LHCN-M2 (cell line): ENCODE measurements around the gene NOTCH2NLA. TPM values are rescaled to one million over a fixed set of nuclear protein-coding genes. Genes with fewer than 3 reads are reported as not detected.
A peak's percentile ranks its signal among the peaks of the same experiment; 100 is the strongest.
"Not testable (repeated sequence)": the region's sequence is repeated elsewhere in the genome, so short reads cannot be mapped to it uniquely, and the experiment has no call there.

Experiments used
- DNase-seq: peaks from one replicate; pipeline ENCODE4 v3.0.0-alpha.2; 2012; ENCODE audit warnings: low read depth
- polyA plus RNA-seq: library from polyadenylated mRNA; unstranded; fragments of >200 nt; gene quantifications from one replicate; pipeline ENCODE4 v1.2.1, GENCODE V29; 2012; ENCODE audit warnings: missing spikeins
- total RNA-seq: library from RNA; depleted of rRNA; stranded (reverse); fragments of >200 nt; gene quantifications from 2 replicates; pipeline ENCODE4 v1.2.3, GENCODE V29; 2014; rRNA removed

NOTCH2NLA gene
- 70.1 and 76.4 TPM in 2 replicates for total RNA-seq
- polyA plus RNA-seq, result 21.8 TPM

DNA sequence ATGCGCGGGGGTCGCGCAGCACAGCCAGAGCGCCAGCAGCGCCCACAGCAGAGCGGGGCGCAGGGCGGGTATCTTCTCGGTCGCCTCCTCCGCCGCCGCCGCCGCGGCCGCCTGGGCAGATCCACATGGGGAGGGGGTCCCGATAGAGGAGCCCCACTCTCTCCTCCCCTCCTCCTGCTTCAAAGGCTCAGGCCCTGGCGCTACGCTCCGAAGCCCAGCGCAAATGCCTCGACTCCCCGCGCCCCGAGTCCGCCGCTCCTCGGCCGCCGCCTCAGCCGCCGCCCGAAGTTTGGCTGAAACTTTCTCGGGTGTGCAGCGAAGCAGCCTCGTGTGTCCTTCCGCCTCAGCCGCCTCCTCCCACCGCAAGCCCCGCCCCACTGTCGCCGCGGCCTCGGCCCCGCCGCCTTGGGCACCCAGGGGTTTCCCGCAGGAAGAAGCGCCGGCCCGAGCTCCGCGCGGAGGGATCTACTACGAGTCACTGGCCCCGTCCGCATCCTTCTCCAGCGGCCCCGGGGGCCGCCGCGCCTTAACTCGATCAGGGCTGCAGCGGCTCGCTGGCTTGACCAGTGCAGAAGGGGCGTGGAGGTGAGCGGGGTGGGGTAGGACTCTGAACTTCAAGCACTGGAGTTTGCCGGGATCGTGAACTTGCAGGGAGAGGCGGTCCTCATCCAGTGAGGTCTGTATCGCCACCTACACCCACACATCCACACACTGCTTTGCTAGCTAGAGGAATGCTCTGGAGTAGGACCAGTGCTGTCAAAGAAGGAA is at the start of gene NOTCH2NLA:
Gene NOTCH2NLA (minus strand): TSS at position 312 of the 768 bp plus-strand sequence. CDS start 39,684 bp downstream, outside the sequence.
- DNase-seq, result peak; percentile 17

DNA sequence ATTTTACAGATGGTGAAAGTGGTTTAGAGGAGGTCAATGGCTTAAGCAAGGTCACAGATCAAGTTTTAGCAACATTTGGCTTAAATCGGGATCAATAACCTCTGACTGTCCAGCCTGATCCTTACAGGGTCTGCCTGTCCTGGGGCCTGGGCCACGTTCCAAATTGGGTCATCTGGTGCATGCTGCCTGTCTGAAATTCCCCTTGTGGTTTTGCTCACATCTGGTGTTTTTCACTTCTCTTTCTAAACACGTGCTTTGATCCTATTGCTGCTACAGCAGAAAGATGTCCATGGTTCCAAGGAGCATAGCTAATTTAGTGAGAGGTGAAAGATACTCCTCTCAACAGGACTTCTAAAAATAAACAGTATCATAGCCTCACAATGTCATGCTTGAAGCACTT is 49.5 kb upstream of the NOTCH2NLA start:
- not testable (repeated sequence) for DNase-seq

- not testable (repeated sequence) for DNase-seq
These were observed 48.3 kb upstream of the NOTCH2NLA start for GRCh38 chr1:146277087-146277486.

DNA sequence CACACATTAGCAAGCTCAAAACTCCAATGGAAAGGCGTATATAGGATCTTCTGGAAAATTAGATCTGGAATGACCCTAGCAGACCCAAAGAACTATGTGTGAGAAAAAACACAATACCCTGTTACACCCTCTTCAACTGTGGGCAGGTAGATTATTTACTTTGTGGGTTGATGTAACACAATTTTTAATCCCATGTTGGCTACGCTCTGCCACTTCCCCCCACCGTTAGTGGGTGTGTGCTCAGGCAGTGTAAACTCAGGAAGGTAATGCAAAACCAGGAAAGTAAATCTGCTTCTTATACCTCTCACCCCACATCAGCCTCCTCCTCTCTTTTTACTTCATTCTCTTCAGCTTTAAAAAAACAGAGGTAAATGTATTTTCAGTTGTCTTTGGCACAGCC is 45.3 kb upstream of the NOTCH2NLA start:
- not testable (repeated sequence) for DNase-seq

DNA sequence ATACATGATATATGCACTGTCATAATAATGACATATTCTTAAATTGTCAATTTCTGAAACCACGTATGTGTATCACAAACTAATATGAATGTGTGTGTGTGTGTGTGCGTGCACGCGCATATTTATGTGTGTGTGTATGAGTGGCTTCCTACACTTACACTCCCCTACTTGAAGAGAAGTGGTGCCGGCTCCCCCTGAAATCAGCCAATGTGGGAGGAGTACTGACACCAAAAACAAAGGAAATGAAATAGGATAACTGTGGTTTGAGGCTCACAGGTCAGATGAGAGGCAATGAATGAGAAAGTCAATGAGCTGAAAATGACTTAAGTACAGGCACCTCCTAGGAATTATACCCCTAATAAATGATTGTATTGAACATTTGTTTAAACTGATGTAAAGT is 44.4 kb upstream of the NOTCH2NLA start:
- not testable (repeated sequence) for DNase-seq

GRCh38 chr1:146272734-146273133 is 43.9 kb upstream of the NOTCH2NLA start:
- not testable (repeated sequence) for DNase-seq

GRCh38 chr1:146271977-146272376 is 43.2 kb upstream of the NOTCH2NLA start:
- DNase-seq, result not testable (repeated sequence)

DNA sequence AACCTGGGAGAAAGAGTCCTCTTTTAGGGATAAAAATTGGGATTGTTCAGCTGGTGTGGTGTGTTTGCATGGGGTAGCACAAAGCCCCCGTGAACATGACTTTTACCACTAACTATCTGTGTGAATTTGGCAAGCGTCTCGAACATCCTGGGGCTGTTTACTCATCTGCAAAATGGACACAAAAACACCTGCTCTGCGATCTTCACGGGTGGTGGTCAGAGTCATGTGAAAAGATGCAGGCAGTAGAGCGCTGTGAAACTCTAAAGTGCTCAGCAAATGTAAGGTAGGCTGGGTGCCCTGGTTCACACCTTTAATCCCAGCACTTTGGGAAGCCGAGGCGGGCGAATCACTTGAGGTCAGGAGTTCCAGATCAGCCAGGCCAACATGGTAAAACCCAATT is 41.3 kb upstream of the NOTCH2NLA start:
- not testable (repeated sequence) for DNase-seq

DNA sequence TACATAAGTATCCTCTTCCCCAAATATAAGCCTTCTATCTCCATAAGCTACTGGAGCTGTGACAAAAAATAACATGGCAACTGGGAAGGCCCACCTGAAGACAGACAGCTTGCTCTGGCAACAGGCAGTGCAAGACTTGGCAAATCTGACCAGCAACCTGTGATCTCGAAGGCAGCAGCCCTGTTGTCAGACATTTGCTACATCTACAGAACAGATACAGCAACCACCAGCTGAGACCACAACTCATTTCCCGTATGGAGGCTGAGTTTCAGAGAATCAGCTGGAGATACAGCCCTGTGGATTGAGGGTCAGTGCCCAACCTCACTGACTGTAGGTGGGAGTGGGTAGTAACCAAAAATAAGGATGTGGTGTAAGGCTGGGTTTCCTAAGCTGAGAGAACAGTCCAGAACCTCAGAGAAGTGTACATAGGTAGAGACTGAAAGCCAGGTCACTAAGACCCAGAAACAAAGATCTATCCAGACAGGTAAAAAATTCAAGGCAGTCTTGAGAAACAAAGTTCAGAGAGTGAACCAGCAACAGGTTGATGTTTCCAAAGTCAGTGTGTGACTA is 37.4 kb upstream of the NOTCH2NLA start:
- not testable (repeated sequence) for DNase-seq

DNA sequence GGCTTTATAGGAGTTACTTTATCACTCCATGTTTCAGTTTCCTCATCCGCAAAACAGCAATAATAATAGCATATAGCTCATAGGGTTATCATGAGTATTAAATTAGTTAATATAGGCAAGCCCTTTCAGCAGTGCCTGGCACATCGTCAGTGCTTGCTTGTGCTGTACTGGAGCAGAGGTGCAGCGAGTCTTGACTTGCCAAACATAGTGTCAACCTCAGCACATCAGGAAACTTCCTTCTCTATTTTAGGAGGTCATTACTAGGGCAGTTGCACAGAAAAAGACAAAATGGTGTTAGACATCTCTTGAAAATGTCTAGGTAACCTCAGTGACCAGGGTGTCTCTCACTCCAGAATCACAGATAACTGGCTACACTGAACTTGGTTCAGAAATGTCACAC is 35.9 kb upstream of the NOTCH2NLA start:
- not testable (repeated sequence) for DNase-seq

DNA sequence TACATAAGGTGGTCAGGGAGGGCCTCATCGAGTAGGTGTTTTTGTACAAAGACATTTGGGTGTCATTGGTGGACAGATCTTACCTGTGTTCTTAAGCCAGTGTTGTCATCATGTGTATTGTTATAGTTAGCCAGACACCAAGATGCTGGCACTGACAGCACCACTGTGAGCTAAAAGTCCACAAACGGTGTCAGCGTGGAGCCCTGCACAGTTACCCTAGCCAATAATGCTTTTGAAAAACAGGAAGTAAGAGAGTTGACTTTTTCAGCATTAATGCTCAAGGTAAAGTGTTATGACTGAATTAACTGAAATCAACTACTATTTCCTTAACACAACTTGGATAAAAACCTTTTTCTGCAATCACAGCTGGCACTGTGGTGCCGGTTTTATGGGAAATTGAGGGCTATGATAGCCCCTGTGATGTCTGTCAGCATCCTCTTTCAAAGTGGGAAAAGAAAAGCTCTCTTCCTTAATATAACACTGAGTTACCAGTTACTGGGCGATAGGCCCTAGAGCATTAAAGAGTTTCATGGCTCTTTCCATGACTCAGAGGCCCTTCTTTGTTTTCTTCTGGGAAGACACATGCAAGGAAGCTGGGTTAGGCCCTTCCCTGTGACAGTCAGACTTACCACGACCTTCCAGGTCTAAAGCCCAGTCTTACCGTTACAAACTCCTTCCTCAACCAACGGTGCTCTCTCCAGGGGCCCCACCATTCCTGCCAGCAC is 31.3 kb upstream of the NOTCH2NLA start:
- DNase-seq, result not testable (repeated sequence)

DNA sequence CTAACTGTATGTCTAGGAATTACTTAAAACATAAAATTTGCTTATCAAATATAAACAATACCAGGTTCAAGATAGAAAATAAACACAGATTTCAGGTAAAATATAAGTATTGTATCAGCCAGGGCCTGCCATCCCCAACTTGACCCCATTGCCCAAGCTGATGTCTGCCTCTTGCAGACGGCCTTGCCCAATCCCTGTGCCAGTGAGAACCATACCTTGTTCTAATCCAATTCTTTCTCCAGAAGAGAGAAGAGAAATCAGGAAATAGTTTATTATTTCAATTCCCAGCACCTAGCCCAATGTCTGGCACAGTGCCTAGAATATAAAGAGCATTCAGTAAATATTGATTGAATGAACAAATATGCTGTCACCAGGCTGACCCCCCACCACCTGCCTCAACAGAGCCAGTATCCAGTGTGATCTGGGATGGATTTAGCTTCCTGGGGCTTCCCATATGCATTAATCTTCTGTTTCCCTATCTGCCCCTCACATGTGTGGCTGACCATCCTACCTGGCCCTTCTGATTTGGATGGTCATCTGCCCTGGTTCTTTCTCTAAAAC is 29.3 kb upstream of the NOTCH2NLA start:
- DNase-seq, result not testable (repeated sequence)

- DNase-seq, result not testable (repeated sequence)
These were observed 25.9 kb upstream of the NOTCH2NLA start for GRCh38 chr1:146254569-146255197.

GRCh38 chr1:146253249-146253855 is 24.5 kb upstream of the NOTCH2NLA start:
- not testable (repeated sequence) for DNase-seq

GRCh38 chr1:146251523-146251922 is 22.7 kb upstream of the NOTCH2NLA start:
- not testable (repeated sequence) for DNase-seq

- not testable (repeated sequence) for DNase-seq
These were observed 19.8 kb upstream of the NOTCH2NLA start for GRCh38 chr1:146248643-146249042.

- DNase-seq, result not testable (repeated sequence)
These were observed 7.8 kb upstream of the NOTCH2NLA start for GRCh38 chr1:146236626-146237025.

GRCh38 chr1:146236026-146236601 is 7.3 kb upstream of the NOTCH2NLA start:
- not testable (repeated sequence) for DNase-seq

- not testable (repeated sequence) for DNase-seq
These were observed 608 bp downstream of the NOTCH2NLA start for GRCh38 chr1:146228144-146228682.

- not testable (repeated sequence) for DNase-seq
These were observed 54.3 kb downstream of the NOTCH2NLA start for GRCh38 chr1:146174531-146174930.
